ENCODE results near the gene IFI27L2.

- TF ChIP-seq USF1 (IDR thresholded peaks at IDR 0.05; ENCODE audit: borderline replicate concordance, low read depth): peak; percentile 50; the same call in 1 of the 2 replicates
- no peak for TF ChIP-seq CHD2 (IDR thresholded peaks at IDR 0.05; ENCODE audit: low read length, partially characterized antibody)
- no peak for TF ChIP-seq EP300 (IDR thresholded peaks at IDR 0.05; ENCODE audit: borderline replicate concordance in 1 of 2, low read depth in 1 of 2, low read length in 1 of 2)
- no peak for TF ChIP-seq RAD21 (IDR thresholded peaks at IDR 0.05; ENCODE audit: low read length)
- no peak for TF ChIP-seq RFX5 (IDR thresholded peaks at IDR 0.05; ENCODE audit: low read length)
- TF ChIP-seq MXI1 (IDR thresholded peaks at IDR 0.05; ENCODE audit: low read depth, low read length): no peak
- TF ChIP-seq CTCF (IDR thresholded peaks at IDR 0.05): peak; percentile 12; the same call in 1 of the 2 replicates
- TF ChIP-seq POLR2AphosphoS5 (IDR thresholded peaks at IDR 0.05; ENCODE audit: low read depth, low read length): 0 out of 2 replicates have a peak, but pooled peaks have one; percentile 26
- TF ChIP-seq EZH2phosphoT487 (IDR thresholded peaks at IDR 0.05; ENCODE audit: borderline replicate concordance, low read depth): no peak
- TF ChIP-seq NFIC (IDR thresholded peaks at IDR 0.05; ENCODE audit: borderline replicate concordance): no peak
- peak; percentile 31; the same call in 1 of the 2 replicates for TF ChIP-seq GABPA (IDR thresholded peaks at IDR 0.05; ENCODE audit: low read depth)
- no peak for TF ChIP-seq ZBTB33 (IDR thresholded peaks at IDR 0.05; ENCODE audit: borderline replicate concordance, low read depth)
Observed at GRCh38 chr14:94129111-94129757, at the start of gene IFI27L2.
